GM12872 (cell line): ENCODE measurements around the gene DES.

ENCODE experiments used
- CTCF ChIP-seq: IDR thresholded peaks from 3 replicates; pipeline ENCODE4 v1.5.1; 2011; ENCODE audit warnings: low read depth, mild to moderate bottlenecking, low read length, moderate library complexity; ENCODE audit not compliant: insufficient read depth

The DES gene

DNA sequence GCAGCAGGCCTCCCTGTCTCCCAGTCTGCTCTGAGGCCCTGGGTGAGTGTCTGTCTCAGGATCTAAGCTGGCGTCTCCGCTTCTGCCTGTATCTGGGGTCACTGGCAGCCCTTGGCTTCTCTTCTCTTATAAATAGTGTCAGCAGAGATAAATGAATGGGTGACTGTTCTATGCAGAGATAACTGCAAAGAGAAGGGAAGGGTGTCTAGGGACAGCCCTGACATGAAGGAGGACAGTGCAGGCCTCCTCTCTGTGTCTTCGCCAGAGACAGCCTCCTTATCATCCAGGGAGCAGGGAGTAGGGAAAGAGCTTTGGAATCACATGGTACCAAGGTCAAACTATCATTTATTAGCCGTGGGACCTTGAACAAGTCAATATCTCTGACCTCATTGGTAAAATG lies 52.3 kb downstream of the DES start:
- TF ChIP-seq CTCF: no peak

DNA sequence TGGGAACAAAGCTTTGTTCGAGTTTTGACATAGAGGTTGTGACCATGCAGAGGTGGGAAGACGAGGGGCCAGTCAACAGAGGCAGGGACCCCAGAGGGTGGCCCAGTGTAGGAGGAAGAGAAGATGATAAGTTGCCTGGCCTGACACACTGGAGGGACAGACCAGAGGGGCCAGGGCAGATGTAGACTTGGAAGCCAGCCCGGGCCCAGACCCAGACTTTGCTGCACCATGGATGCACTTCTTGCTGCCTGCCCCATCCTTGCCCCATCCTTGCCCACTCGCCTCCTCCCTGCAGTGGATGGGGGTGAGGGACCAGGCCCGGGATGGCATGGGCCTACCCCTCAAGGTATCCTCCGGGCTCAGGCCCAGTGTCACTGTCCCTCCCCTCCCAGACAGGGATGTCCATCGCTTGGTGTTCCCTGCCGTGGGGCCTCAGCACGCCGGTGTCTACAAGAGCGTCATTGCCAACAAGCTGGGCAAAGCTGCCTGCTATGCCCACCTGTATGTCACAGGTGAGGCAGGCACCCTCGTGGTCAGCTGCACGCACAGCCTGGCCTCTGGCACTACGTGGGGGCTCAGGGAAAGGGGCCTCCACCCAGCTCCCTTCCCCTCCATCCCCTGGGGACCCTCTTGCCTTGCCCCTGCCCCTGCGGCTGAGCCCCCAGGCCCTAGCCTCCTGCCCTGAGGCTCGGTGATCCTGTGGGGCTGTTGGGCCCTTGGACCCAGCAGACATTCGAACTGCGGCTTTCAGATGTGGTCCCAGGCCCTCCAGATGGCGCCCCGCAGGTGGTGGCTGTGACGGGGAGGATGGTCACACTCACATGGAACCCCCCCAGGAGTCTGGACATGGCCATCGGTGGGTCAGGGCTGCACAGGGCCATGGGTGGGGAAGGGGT lies 53.5 kb downstream of the DES start:
- TF ChIP-seq CTCF: no peak

DNA sequence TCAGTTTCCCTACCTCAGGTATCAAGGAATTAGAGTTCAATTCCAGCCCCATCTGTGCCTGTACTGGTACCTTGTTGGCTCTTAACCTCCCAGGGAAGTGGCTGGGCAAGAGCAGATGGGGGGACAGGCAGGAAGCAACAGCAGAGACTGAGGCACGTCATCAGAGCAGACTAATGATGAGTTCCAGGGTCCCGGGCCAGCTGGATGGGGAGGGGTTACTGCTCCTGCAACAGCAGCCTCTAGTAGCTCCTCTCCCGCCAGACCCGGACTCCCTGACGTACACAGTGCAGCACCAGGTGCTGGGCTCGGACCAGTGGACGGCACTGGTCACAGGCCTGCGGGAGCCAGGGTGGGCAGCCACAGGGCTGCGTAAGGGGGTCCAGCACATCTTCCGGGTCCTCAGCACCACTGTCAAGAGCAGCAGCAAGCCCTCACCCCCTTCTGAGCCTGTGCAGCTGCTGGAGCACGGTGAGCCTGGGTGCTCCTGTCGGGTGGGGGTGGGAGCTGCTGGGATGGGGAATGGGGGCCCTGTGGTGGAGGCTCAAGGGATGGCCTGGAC lies 54.5 kb downstream of the DES start:
- no peak for TF ChIP-seq CTCF

GRCh38 chr2:219473511-219473910 lies 55.3 kb downstream of the DES start:
- no peak for TF ChIP-seq CTCF

GRCh38 chr2:219474285-219475060 lies 56.3 kb downstream of the DES start:
- no peak for TF ChIP-seq CTCF

DNA sequence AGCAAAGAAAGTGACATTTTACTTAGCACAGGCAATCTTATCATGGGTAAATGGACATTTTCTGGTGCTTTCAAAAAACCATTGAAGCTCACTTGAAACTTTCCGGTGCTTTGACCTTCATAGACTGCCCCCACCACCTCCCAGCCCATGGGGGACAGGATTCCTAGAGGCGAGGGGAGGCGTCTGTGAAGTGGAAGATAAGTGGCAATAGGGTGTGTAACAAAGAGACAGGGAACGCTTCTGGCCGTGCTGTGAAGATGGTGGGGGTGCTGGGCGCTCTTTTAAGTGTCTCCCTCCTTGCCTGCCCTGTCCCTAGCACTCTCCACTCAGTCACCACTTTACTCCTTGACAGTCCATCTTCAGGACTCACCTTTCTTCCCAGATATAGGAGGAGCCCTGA lies 57.1 kb downstream of the DES start:
- TF ChIP-seq CTCF: no peak
